GM12878 (cell line): Measurements from ENCODE around the gene PLEKHH2. TPM values are rescaled to one million over a fixed set of nuclear protein-coding genes. Genes with fewer than 3 reads are reported as not detected.

Experiments
- ATAC-seq: fragments of 200-7000 bp; cut with Tn5 transposase; 3 replicates; pipeline ENCODE4 v1.9.1; 2020; ENCODE audit warnings: mild to moderate bottlenecking, moderate library complexity
- BruUV-seq: library from RNA; stranded (reverse); fragments of 400-500 nt; replicated peaks from 2 replicates; lab custom pipeline; 2021; lab: Mats Ljungman, UMichigan
- CTCF ChIA-PET: fragments of 300-600 bp; sonication (Branson Sonifier 250); formaldehyde crosslinking; extraction: SDS; loops from one replicate; lab custom pipeline; 2021; ENCODE audit warnings: inconsistent platforms; lab: Yijun Ruan, JAX
- POLR2A ChIA-PET: fragments of 350-600 bp; formaldehyde crosslinking; extraction: SDS; loops from one replicate; lab custom pipeline; 2021; ENCODE audit warnings: inconsistent platforms; lab: Charles Lee
- RAD21 ChIA-PET: fragments of 300-600 bp; sonication (Branson Sonifier 250); formaldehyde crosslinking; loops from one replicate; lab custom pipeline; 2023; ENCODE audit warnings: antibody characterized with exemption; ENCODE audit not compliant: unreplicated experiment; lab: Charles Lee
- SMC1A ChIA-PET: fragments of 300-600 bp; sonication (Branson Sonifier 250); formaldehyde crosslinking; loops from one replicate; lab custom pipeline; 2023; ENCODE audit not compliant: unreplicated experiment, uncharacterized antibody; lab: Charles Lee
- DNase-seq: peaks from one replicate; pipeline ENCODE4 v3.0.0-alpha.2; 2011; ENCODE audit warnings: low read depth, low spot score
- FAIRE-seq: peaks from 3 replicates; lab custom pipeline; 2011; peaks lifted over from hg19 to GRCh38; lab: Jason Lieb, UNC
- H2AFZ ChIP-seq: 2 replicates; pipeline ENCODE4 v1.6.0; 2011; ENCODE audit warnings: low read depth, low read length, control low read depth; ENCODE audit not compliant: control insufficient read depth
- H3K27ac ChIP-seq: 2 replicates; pipeline ENCODE4 v1.5.1; 2011; ENCODE audit warnings: control low read depth; ENCODE audit not compliant: control insufficient read depth, insufficient read depth
- H3K27me3 ChIP-seq, 2 experiments: replicated peaks in 1 of 2; 2 replicates each; pipeline versions ENCODE4 v1.6.0 to v1.6.1; 2011; ENCODE audit warnings: low read length in 1 of 2; ENCODE audit not compliant: control insufficient read depth in 2 of 2, insufficient read depth in 2 of 2
- H3K36me3 ChIP-seq, 2 experiments: 2 replicates each; pipeline ENCODE4 v1.5.1; 2011; ENCODE audit warnings: low read length in 1 of 2; ENCODE audit not compliant: control insufficient read depth in 2 of 2, insufficient read depth in 2 of 2
- H3K4me1 ChIP-seq: 2 replicates; pipeline ENCODE4 v1.6.1; 2011; ENCODE audit warnings: mild to moderate bottlenecking, low read length, moderate library complexity, mixed read lengths; ENCODE audit not compliant: control insufficient read depth, insufficient read depth
- H3K4me2 ChIP-seq: 2 replicates; pipeline ENCODE4 v1.6.0; 2011; ENCODE audit warnings: control low read depth; ENCODE audit not compliant: control insufficient read depth, insufficient read depth
- H3K4me3 ChIP-seq: fragments of 200-600 bp; sonication (generic); 2 replicates; pipeline ENCODE4 v1.5.1; 2016
- H3K79me2 ChIP-seq: 2 replicates; pipeline ENCODE4 v1.6.0; 2011; ENCODE audit warnings: low read length; ENCODE audit not compliant: control insufficient read depth, insufficient read depth
- H3K9ac ChIP-seq: 2 replicates; pipeline ENCODE4 v1.8.0; 2011; ENCODE audit warnings: low read length, control low read depth, mixed read lengths; ENCODE audit not compliant: control insufficient read depth, insufficient read depth
- H3K9me3 ChIP-seq: replicated peaks from 3 replicates; pipeline ENCODE4 v1.5.1; 2011; ENCODE audit warnings: mild to moderate bottlenecking, low read length; ENCODE audit not compliant: control insufficient read depth, insufficient read depth
- H4K20me1 ChIP-seq: 2 replicates; pipeline ENCODE4 v1.6.0; 2011; ENCODE audit not compliant: control insufficient read depth, insufficient read depth
- IKZF2 ChIP-seq, 2 experiments: fragments of 450-650 bp; IDR thresholded peaks; 2 replicates each; pipeline ENCODE4 v1.6.1; 2017; ENCODE audit warnings: mild to moderate bottlenecking in 2 of 2, moderate library complexity in 2 of 2
- IRF4 ChIP-seq: IDR thresholded peaks from 2 replicates; pipeline ENCODE4 v1.6.1; 2011; ENCODE audit warnings: low read depth, low read length
- NR2C1 ChIP-seq: fragments of 450-650 bp; IDR thresholded peaks from 2 replicates; pipeline ENCODE4 v1.6.1; 2017; ENCODE audit warnings: antibody characterized with exemption, mild to moderate bottlenecking, moderate library complexity
- RAD21 ChIP-seq: IDR thresholded peaks from 2 replicates; pipeline ENCODE4 v1.6.1; 2011; ENCODE audit warnings: mild to moderate bottlenecking, low read depth, low read length, moderate library complexity; ENCODE audit not compliant: insufficient read depth
- RUNX3 ChIP-seq: IDR thresholded peaks from 2 replicates; pipeline ENCODE4 v1.6.1; 2012; ENCODE audit warnings: low read length, inconsistent platforms
- SMC3 ChIP-seq: IDR thresholded peaks from 2 replicates; pipeline ENCODE4 v1.6.1; 2011; ENCODE audit warnings: low read length, improper control_type of control experiment, borderline replicate concordance
- STAT3 ChIP-seq: IDR thresholded peaks from 2 replicates; pipeline ENCODE4 v1.6.1; 2011; ENCODE audit warnings: low read depth, low read length, improper control_type of control experiment
- TCF7 ChIP-seq: IDR thresholded peaks from 2 replicates; pipeline ENCODE4 v1.6.1; 2014; ENCODE audit warnings: antibody characterized with exemption, borderline replicate concordance
- YY1 ChIP-seq: IDR thresholded peaks from 2 replicates; pipeline ENCODE4 v1.6.1; 2011; ENCODE audit warnings: low read depth, mild to moderate bottlenecking, low read length
- ZNF384 ChIP-seq: IDR thresholded peaks from 2 replicates; pipeline ENCODE4 v1.6.1; 2012; ENCODE audit warnings: low read depth, mild to moderate bottlenecking, low read length, improper control_type of control experiment, borderline replicate concordance
- WGBS: methylation state at CpG from one replicate; pipeline ENCODE4 v1.1.6; 2016; ENCODE audit warnings: low lambda C conversion rate; ENCODE audit not compliant: insufficient replicate concordance, insufficient coverage; ENCODE audit errors: missing lambda C conversion rate; 5-methylcytosine and 5-hydroxymethylcytosine counted together
- in situ Hi-C: fragments of 300-500 bp; cut with MboI; formaldehyde crosslinking; loops from 9 replicates; pipeline ENCODE4 v1.14.3; 2018; ENCODE audit warnings: mixed read lengths
- intact Hi-C: fragments of 100-400 bp; cut with micrococcal nuclease; formaldehyde crosslinking; loops from one replicate; pipeline ENCODE4 v1.14.2; 2022; ENCODE audit not compliant: unreplicated experiment
- polyA plus RNA-seq, 11 experiments: library from polyadenylated mRNA; depleted of rRNA in 4 of 11; unstranded in 6 of 11; stranded (reverse) in 5 of 11; fragments of >200 nt; fragmentation: Nextera tagmentation in 4 of 11; fragmentation: Illumina TruSeq in 1 of 11; extraction: Ambion mirVana in 4 of 11; extraction: Trizol in 1 of 11; gene quantifications; 1 replicate in 1 of 11; 2 replicates in 10 of 11; pipeline versions ENCODE4 v1.2.1 to v1.2.3, GENCODE V29; 2011 to 2016; ENCODE audit warnings: inconsistent platforms in 2 of 11, missing spikeins in 2 of 11, low read depth in 1 of 11
- total RNA-seq, 4 experiments: library from RNA; depleted of rRNA in 3 of 4; stranded (reverse); fragments of >200 nt in 3 of 4; fragmentation: Illumina TruSeq in 1 of 4; extraction: Trizol in 1 of 4; gene quantifications; 2 replicates each; pipeline versions ENCODE4 v1.2.1 to v1.2.3, GENCODE V29; 2013 to 2021
- TF ChIP-seq, protein P1 (sequence below): IDR thresholded peaks from 2 replicates; pipeline ENCODE4 v1.6.1; 2011; ENCODE audit warnings: mild to moderate bottlenecking, low read depth, low read length, moderate library complexity; ENCODE audit not compliant: insufficient replicate concordance
- TF ChIP-seq, protein P2 (sequence below), 3 experiments: IDR thresholded peaks in 2 of 3; conservative IDR thresholded peaks in 1 of 3; 2 replicates each; pipeline ENCODE4 v1.5.1; 2011; ENCODE audit warnings: low read depth in 3 of 3, low read length in 3 of 3, mild to moderate bottlenecking in 3 of 3, control low read depth in 2 of 3, moderate library complexity in 2 of 3, inconsistent platforms in 1 of 3, mixed read lengths in 1 of 3; ENCODE audit not compliant: control insufficient read depth in 2 of 3, insufficient read depth in 1 of 3; ENCODE audit errors: extremely low read depth in 1 of 3

PLEKHH2 gene
- total and polyA plus RNA-seq, 10 of the 15 experiments (the other 5 are each of a cell fraction or from before 2014, with no cell fraction given) = not detected

DNA sequence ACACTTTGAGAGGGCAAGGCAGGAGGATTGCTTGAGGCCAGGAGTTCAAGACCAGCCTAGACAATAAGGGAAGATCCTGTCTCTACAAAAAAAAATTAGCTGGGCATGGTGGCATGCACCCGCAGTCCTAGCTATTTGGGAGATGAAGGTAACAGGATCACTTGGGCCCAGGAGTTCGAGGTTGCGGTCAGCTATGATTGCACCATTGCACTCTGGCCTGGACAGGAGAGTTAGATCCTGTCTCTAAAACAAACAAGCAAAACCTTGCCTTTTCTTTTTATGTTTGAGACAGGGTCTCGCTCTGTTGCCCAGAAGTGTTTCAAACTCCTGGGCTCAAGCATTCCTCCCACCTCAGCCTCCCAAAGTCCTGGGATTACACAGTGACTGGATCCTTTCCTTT lies 26.7 kb upstream of the PLEKHH2 start (continued):
- TF ChIP-seq, protein P1, sequence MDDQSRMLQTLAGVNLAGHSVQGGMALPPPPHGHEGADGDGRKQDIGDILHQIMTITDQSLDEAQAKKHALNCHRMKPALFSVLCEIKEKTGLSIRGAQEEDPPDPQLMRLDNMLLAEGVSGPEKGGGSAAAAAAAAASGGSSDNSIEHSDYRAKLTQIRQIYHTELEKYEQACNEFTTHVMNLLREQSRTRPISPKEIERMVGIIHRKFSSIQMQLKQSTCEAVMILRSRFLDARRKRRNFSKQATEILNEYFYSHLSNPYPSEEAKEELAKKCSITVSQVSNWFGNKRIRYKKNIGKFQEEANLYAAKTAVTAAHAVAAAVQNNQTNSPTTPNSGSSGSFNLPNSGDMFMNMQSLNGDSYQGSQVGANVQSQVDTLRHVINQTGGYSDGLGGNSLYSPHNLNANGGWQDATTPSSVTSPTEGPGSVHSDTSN = no peak
- no peak for TF ChIP-seq IKZF2 (IDR thresholded peaks at IDR 0.05)

DNA sequence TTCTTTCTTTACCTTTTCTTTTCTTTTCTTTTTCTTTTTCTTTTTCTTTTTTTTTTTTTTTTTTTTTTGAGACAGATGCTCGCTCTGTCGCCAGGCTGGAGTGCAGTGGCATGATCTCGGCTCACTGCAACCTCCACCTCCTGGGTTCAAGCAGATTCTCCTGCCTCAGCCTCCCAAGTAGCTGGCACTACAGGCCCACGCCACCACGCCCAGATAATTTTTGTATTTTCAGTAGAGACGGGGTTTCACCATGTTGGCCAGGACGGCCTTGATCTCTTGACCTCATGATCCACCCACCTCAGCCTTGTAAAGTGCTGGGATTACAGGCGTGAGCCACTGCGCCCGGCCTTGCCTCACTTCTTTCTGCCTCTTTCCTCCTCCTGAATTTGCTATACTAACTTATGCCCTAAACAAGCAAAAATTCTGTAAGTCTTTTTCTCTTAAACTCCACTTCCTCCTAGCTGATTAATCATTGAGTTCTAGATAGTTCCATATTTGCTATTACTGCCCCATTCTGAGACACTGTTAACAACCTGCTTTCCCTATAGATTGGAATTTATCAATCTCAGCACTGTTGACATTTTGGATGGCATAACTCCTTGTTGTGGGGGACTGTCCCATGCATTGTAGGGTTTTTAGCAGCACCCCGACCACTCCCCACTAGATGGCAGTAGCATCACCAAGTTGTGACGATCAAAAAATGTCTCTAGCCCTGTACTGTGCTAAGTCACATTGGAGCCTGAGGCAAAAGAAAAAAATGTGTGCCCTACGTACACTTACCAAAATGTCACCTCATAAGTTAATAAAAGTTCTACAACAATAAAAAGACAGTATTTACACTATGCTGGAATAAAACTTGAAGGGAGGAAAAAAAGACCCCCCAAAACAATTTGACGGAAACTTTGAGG lies 24.8 kb upstream of the PLEKHH2 start:
- H3K9ac ChIP-seq = no peak overlapping the region
- RAD21 ChIA-PET = no interaction called here
- no peaks in the 10 kb centered on the region for H3K36me3 ChIP-seq
- no peak overlapping the region for H2AFZ ChIP-seq
- no peaks in the 10 kb centered on the region for H3K4me1 ChIP-seq
- DNase-seq (peak; percentile 17), FAIRE-seq (peak; percentile 97), ATAC-seq (peak; percentile 97)
- in situ Hi-C loops (loop anchor here (5.0 kb wide), 1 partner anchor 785 kb away; no protein-coding TSS in a partner anchor), intact Hi-C loops (loop anchor here (1.0 kb wide), 1 partner anchor 266 kb away; no protein-coding TSS in a partner anchor)
- CTCF ChIA-PET = interaction anchor here (0.6 to 1.7 kb wide), 11 partner anchors 10 to 784 kb away, joined by 3 to 5 read pairs (median 3); no protein-coding TSS in a partner anchor
- H3K4me3 ChIP-seq = no peak overlapping the region
- POLR2A ChIA-PET = no interaction called here
- SMC1A ChIA-PET = interaction anchor here (0.6 to 1.8 kb wide), 3 partner anchors 122 to 781 kb away, joined by 3 to 4 read pairs (median 3); no protein-coding TSS in a partner anchor
- BruUV-seq = no TSS peak
- H3K79me2 ChIP-seq = no peaks in the 10 kb centered on the region
- no peak overlapping the region for H3K4me2 ChIP-seq
- no peaks in the 10 kb centered on the region for H3K9me3 ChIP-seq
- 40% methylated on average over 14 of the region's 14 CpGs for WGBS
- no peak overlapping the region for H3K27ac ChIP-seq
- no peaks in the 10 kb centered on the region; a peak in 1 of 4 replicates for H3K27me3 ChIP-seq
- TF ChIP-seq RUNX3 = 0 out of 2 replicates have a peak, but pooled peaks have one; percentile 24
- peak; percentile 47; the same call in 1 of the 2 replicates for TF ChIP-seq YY1
- no peak for TF ChIP-seq NR2C1
- TF ChIP-seq SMC3 = peak; percentile 25; the same call in 1 of the 2 replicates
- TF ChIP-seq, protein P2, sequence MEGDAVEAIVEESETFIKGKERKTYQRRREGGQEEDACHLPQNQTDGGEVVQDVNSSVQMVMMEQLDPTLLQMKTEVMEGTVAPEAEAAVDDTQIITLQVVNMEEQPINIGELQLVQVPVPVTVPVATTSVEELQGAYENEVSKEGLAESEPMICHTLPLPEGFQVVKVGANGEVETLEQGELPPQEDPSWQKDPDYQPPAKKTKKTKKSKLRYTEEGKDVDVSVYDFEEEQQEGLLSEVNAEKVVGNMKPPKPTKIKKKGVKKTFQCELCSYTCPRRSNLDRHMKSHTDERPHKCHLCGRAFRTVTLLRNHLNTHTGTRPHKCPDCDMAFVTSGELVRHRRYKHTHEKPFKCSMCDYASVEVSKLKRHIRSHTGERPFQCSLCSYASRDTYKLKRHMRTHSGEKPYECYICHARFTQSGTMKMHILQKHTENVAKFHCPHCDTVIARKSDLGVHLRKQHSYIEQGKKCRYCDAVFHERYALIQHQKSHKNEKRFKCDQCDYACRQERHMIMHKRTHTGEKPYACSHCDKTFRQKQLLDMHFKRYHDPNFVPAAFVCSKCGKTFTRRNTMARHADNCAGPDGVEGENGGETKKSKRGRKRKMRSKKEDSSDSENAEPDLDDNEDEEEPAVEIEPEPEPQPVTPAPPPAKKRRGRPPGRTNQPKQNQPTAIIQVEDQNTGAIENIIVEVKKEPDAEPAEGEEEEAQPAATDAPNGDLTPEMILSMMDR (IDR thresholded peaks at IDR 0.05 in 2 of 3, conservative IDR thresholded peaks at IDR 0.05 in 1 of 3; ENCODE audit: control insufficient read depth in 2 of 3, extremely low read depth in 1 of 3, insufficient read depth in 1 of 3, low read depth in 3 of 3, low read length in 3 of 3) = peak; percentile 78 to 85 (median 84)
- TF ChIP-seq STAT3 = no peak
- TF ChIP-seq TCF7 = no peak
- no peak for TF ChIP-seq IRF4
- TF ChIP-seq ZNF384 = peak; percentile 38; the same call in 1 of the 2 replicates
- TF ChIP-seq RAD21 = peak; percentile 64
- H4K20me1 ChIP-seq = no peaks in the 10 kb centered on the region
